ENCODE results near the gene SYCP2. TPM values are rescaled to one million over a fixed set of nuclear protein-coding genes. Genes with fewer than 3 reads are reported as not detected.

The SYCP2 gene
- total and polyA plus RNA-seq, 2 of the 8 experiments (the other 6 are each of a cell fraction or from before 2014, with no cell fraction given), result 0.02 to 0.50 TPM

DNA sequence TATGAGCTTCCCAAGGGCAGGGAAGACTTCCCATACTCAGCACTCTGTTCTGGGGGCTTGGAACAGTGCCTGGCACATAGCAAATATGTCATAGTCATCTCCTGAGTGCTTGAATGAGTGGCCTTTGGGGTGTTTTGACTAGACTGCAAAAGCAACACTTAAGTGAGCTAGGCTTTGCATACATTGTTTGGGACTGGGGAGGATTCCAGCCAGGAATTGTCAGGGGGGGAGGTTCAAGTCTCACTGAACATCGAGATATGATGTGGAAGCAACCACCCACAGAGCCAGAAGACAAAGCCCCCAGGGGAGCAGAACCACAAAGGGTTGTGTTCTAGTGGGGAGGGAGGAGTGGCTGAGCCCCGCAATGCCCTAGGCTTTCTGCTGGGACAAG, 98.4 kb downstream of the SYCP2 start (continued):
- TF ChIP-seq, protein P1, sequence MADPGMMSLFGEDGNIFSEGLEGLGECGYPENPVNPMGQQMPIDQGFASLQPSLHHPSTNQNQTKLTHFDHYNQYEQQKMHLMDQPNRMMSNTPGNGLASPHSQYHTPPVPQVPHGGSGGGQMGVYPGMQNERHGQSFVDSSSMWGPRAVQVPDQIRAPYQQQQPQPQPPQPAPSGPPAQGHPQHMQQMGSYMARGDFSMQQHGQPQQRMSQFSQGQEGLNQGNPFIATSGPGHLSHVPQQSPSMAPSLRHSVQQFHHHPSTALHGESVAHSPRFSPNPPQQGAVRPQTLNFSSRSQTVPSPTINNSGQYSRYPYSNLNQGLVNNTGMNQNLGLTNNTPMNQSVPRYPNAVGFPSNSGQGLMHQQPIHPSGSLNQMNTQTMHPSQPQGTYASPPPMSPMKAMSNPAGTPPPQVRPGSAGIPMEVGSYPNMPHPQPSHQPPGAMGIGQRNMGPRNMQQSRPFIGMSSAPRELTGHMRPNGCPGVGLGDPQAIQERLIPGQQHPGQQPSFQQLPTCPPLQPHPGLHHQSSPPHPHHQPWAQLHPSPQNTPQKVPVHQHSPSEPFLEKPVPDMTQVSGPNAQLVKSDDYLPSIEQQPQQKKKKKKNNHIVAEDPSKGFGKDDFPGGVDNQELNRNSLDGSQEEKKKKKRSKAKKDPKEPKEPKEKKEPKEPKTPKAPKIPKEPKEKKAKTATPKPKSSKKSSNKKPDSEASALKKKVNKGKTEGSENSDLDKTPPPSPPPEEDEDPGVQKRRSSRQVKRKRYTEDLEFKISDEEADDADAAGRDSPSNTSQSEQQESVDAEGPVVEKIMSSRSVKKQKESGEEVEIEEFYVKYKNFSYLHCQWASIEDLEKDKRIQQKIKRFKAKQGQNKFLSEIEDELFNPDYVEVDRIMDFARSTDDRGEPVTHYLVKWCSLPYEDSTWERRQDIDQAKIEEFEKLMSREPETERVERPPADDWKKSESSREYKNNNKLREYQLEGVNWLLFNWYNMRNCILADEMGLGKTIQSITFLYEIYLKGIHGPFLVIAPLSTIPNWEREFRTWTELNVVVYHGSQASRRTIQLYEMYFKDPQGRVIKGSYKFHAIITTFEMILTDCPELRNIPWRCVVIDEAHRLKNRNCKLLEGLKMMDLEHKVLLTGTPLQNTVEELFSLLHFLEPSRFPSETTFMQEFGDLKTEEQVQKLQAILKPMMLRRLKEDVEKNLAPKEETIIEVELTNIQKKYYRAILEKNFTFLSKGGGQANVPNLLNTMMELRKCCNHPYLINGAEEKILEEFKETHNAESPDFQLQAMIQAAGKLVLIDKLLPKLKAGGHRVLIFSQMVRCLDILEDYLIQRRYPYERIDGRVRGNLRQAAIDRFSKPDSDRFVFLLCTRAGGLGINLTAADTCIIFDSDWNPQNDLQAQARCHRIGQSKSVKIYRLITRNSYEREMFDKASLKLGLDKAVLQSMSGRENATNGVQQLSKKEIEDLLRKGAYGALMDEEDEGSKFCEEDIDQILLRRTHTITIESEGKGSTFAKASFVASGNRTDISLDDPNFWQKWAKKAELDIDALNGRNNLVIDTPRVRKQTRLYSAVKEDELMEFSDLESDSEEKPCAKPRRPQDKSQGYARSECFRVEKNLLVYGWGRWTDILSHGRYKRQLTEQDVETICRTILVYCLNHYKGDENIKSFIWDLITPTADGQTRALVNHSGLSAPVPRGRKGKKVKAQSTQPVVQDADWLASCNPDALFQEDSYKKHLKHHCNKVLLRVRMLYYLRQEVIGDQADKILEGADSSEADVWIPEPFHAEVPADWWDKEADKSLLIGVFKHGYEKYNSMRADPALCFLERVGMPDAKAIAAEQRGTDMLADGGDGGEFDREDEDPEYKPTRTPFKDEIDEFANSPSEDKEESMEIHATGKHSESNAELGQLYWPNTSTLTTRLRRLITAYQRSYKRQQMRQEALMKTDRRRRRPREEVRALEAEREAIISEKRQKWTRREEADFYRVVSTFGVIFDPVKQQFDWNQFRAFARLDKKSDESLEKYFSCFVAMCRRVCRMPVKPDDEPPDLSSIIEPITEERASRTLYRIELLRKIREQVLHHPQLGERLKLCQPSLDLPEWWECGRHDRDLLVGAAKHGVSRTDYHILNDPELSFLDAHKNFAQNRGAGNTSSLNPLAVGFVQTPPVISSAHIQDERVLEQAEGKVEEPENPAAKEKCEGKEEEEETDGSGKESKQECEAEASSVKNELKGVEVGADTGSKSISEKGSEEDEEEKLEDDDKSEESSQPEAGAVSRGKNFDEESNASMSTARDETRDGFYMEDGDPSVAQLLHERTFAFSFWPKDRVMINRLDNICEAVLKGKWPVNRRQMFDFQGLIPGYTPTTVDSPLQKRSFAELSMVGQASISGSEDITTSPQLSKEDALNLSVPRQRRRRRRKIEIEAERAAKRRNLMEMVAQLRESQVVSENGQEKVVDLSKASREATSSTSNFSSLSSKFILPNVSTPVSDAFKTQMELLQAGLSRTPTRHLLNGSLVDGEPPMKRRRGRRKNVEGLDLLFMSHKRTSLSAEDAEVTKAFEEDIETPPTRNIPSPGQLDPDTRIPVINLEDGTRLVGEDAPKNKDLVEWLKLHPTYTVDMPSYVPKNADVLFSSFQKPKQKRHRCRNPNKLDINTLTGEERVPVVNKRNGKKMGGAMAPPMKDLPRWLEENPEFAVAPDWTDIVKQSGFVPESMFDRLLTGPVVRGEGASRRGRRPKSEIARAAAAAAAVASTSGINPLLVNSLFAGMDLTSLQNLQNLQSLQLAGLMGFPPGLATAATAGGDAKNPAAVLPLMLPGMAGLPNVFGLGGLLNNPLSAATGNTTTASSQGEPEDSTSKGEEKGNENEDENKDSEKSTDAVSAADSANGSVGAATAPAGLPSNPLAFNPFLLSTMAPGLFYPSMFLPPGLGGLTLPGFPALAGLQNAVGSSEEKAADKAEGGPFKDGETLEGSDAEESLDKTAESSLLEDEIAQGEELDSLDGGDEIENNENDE (IDR thresholded peaks at IDR 0.05; ENCODE audit: insufficient replicate concordance, low read length), result no peak
- TF ChIP-seq EP300 (IDR thresholded peaks at IDR 0.05; ENCODE audit: borderline replicate concordance in 1 of 2, low read depth in 2 of 2, low read length in 2 of 2) (no peak), NRF1 (IDR thresholded peaks at IDR 0.05; ENCODE audit: low read depth, low read length) (no peak), TBP (IDR thresholded peaks at IDR 0.05; ENCODE audit: low read depth, low read length) (no peak), GTF2F1 (IDR thresholded peaks at IDR 0.05; ENCODE audit: borderline replicate concordance, low read depth, low read length) (no peak), CTCF (IDR thresholded peaks at IDR 0.05; ENCODE audit: control extremely low read depth in 1 of 3, insufficient read depth in 1 of 3, low read depth in 1 of 3, low read length in 3 of 3) (no peak), EZH2 (IDR thresholded peaks at IDR 0.05; ENCODE audit: low read depth, low read length, severe bottlenecking) (no peak), SIN3A (conservative IDR thresholded peaks at IDR 0.05 in 1 of 2, IDR thresholded peaks at IDR 0.05 in 1 of 2; ENCODE audit: low read depth in 1 of 2, low read length in 2 of 2) (no peak)

All from H1 (cell line).